H1 (cell line): ENCODE results near the gene KBTBD12.

Experiments used
- BACH1 ChIP-seq: IDR thresholded peaks from 2 replicates; pipeline ENCODE4 v1.6.1; 2012; ENCODE audit warnings: low read length, improper control_type of control experiment
- EZH2 ChIP-seq: fragments of 200-600 bp; sonication (generic); IDR thresholded peaks from 2 replicates; pipeline ENCODE4 v1.7.1; 2012; ENCODE audit warnings: low read depth, mild to moderate bottlenecking, moderate library complexity, low read length, inconsistent platforms; ENCODE audit not compliant: severe bottlenecking

GRCh38 chr3:128006061-128007032, 91.3 kb downstream of the KBTBD12 start:
- TF ChIP-seq BACH1 (no peak), EZH2 (no peak)
